HL-60 (cell line): ENCODE measurements around the gene GAB2.

ENCODE experiments used
- DNase-seq, 2 experiments: peaks; one replicate each; pipeline ENCODE4 v3.0.0-alpha.2; 2010 to 2020; ENCODE audit warnings: low read depth in 1 of 2, low spot score in 1 of 2
- H3K27ac ChIP-seq: fragments of 250-450 bp; sonication (Bioruptor Pico); replicated peaks from 2 replicates; pipeline ENCODE4 v1.5.1; 2020; ENCODE audit warnings: mild to moderate bottlenecking, moderate library complexity
- H3K27me3 ChIP-seq: fragments of 250-450 bp; sonication (Bioruptor Pico); 2 replicates; pipeline ENCODE4 v1.5.1; 2021; ENCODE audit warnings: mild to moderate bottlenecking, moderate library complexity; ENCODE audit not compliant: insufficient read depth, poor library complexity, severe bottlenecking
- H3K4me3 ChIP-seq: replicated peaks from 2 replicates; pipeline ENCODE4 v1.5.1; 2011; ENCODE audit warnings: mild to moderate bottlenecking, control low read depth, low read length; ENCODE audit not compliant: insufficient read depth
- GABPA ChIP-seq: IDR thresholded peaks from 2 replicates; pipeline ENCODE4 v1.6.1; 2012; ENCODE audit warnings: low read depth
- POLR2AphosphoS5 ChIP-seq: IDR thresholded peaks from 2 replicates; pipeline ENCODE4 v1.6.1; 2012; ENCODE audit warnings: low read depth
- REST ChIP-seq: IDR thresholded peaks from 2 replicates; pipeline ENCODE4 v1.6.1; 2012; ENCODE audit warnings: low read depth; ENCODE audit not compliant: insufficient replicate concordance
- SPI1 ChIP-seq: IDR thresholded peaks from 2 replicates; pipeline ENCODE4 v1.6.1; 2012; ENCODE audit warnings: low read depth, mild to moderate bottlenecking, borderline replicate concordance
- TF ChIP-seq, protein P1 (sequence below): IDR thresholded peaks from one replicate; pipeline ENCODE4 v1.5.1; 2011; ENCODE audit warnings: low read length, control low read depth, inconsistent platforms; ENCODE audit not compliant: insufficient read depth

The GAB2 gene

DNA sequence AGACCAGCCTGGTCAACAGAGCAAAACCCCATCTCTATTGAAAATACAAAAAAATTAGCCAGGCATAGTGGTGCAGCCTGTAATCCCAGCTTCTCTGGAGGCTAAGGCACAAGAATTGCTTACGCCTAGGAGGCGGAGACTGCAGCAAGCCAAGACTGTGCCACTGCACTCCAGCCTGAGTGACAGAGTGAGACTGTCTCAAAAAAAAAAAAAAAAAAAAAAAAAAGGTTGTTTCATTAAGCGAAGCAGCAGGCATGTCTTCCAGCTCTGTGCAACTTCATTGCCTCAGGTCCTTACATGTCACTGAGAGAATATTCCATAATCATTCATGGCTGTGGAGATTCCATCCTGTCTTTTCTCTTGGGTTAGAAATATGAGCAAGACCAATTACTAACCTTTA, 16.9 kb downstream of the GAB2 start:
- no peak overlapping the region for H3K4me3 ChIP-seq
- no peaks in the 10 kb centered on the region for H3K27me3 ChIP-seq
- H3K27ac ChIP-seq: no peak overlapping the region
- DNase-seq: no peak
- no peak for TF ChIP-seq GABPA
- no peak for TF ChIP-seq POLR2AphosphoS5
- no peak for TF ChIP-seq SPI1
- no peak for TF ChIP-seq REST
- TF ChIP-seq, protein P1, sequence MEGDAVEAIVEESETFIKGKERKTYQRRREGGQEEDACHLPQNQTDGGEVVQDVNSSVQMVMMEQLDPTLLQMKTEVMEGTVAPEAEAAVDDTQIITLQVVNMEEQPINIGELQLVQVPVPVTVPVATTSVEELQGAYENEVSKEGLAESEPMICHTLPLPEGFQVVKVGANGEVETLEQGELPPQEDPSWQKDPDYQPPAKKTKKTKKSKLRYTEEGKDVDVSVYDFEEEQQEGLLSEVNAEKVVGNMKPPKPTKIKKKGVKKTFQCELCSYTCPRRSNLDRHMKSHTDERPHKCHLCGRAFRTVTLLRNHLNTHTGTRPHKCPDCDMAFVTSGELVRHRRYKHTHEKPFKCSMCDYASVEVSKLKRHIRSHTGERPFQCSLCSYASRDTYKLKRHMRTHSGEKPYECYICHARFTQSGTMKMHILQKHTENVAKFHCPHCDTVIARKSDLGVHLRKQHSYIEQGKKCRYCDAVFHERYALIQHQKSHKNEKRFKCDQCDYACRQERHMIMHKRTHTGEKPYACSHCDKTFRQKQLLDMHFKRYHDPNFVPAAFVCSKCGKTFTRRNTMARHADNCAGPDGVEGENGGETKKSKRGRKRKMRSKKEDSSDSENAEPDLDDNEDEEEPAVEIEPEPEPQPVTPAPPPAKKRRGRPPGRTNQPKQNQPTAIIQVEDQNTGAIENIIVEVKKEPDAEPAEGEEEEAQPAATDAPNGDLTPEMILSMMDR: no peak

DNA sequence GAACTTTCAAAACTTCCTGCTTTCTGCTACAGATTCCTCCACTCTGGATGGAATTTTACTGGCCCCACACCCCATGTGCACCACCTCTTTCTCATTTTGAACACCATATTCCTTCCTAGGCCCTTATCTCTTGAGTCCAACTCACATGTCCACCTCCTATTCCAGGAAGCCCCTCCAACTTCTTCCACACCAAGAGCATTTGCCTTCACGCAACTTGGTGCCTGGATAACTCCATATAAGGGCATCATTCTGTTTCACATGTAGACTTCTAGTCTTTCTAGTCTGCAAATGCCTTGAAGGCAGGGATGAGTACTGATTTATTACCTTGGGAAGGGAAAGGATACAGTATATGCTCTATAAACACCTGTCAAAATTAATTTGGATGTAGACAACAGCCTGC, 17.5 kb downstream of the GAB2 start:
- DNase-seq: no peak
- Histone ChIP-seq H3K4me3 (no peak overlapping the region), H3K27ac (no peak overlapping the region), H3K27me3 (no peaks in the 10 kb centered on the region)
- no peak for TF ChIP-seq REST
- TF ChIP-seq, protein P1: no peak
- TF ChIP-seq POLR2AphosphoS5: no peak
- TF ChIP-seq SPI1: no peak
- TF ChIP-seq GABPA: no peak

GRCh38 chr11:78399136-78399535, 18.5 kb downstream of the GAB2 start:
- Histone ChIP-seq H3K27me3 (no peaks in the 10 kb centered on the region), H3K4me3 (no peak overlapping the region), H3K27ac (no peak overlapping the region)
- TF ChIP-seq, protein P1: no peak
- DNase-seq: no peak

- TF ChIP-seq SPI1: no peak
- no peak for TF ChIP-seq REST
- TF ChIP-seq GABPA: no peak
- TF ChIP-seq, protein P1: no peak
- TF ChIP-seq POLR2AphosphoS5: no peak
Measured at GRCh38 chr11:78398715-78399114, 18.9 kb downstream of the GAB2 start.

More at GRCh38 chr11:78398715-78399114, 18.9 kb downstream of the GAB2 start:
- H3K4me3 ChIP-seq: no peak overlapping the region
- no peak for DNase-seq
- H3K27me3 ChIP-seq: no peaks in the 10 kb centered on the region
- H3K27ac ChIP-seq: no peak overlapping the region
